Measurements from ENCODE around the gene VASN. TPM values are rescaled to one million over a fixed set of nuclear protein-coding genes. Genes with fewer than 3 reads are reported as not detected.

The VASN gene
- total RNA-seq, 1 donor from 2014 or later: 16.6 TPM

DNA sequence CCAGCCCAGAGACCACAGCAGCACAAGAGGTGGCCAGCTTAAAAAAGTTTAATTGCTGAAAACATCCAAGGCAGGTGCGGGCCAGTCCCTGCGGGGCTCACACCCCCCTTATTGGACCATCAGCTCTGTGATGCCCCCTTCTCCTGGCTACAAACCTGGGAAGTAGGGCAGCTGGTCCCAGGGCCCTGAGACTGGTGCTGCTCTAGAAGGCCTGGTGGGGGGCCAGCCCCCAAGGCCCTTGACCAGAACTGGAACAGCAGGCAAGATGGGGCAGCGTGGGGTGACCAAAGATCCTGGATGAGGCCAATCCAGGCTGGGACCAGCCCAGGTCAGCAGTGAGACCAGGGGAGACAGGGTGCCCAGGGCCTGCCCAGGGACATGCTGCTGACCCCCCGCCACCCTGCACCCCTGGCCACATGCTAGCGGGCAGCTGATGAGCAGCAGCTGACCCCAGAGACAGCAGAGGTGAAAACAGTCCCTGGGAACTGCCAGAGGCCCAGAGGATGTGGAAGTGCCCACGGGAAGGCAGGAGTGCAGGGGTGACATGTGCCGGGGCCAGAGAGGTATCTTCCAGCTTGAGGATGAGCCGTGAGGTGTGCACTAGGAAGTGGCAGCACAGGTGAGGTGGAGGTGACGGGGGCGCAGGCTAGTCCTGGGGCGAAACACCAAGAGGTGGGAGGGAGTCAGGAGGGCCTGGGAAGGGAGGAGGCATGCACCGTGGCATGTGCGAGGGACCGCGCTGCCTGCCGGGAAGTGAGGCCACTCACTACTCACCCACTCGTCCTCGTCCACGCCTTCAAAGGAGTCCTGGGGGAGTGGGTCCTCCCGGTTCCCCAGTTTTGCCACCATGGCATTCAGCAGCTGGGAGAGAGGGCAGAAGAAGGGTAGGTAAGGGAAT, 16.9 kb upstream of the VASN start:
- ATAC-seq: no peak

DNA sequence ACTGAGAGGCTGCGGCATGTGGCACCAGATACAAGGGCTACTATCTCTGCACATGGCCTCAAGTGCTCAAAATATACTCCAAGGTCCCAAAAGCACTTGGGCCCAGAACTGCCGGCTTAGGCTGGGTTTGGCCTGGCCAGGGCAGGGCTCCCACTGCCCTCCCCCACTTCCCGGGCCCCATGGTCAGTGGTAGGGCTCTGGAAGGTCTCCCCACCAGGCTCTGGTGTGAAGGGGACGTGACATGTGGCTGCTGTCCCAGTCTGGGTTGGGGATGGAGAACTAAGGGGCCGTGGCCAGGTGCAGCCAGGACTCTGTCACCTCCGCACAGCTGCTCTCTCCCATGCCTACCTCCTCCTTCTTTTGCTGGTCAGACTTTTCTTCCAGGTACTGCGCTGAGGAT, 14.8 kb upstream of the VASN start:
- ATAC-seq: no peak

DNA sequence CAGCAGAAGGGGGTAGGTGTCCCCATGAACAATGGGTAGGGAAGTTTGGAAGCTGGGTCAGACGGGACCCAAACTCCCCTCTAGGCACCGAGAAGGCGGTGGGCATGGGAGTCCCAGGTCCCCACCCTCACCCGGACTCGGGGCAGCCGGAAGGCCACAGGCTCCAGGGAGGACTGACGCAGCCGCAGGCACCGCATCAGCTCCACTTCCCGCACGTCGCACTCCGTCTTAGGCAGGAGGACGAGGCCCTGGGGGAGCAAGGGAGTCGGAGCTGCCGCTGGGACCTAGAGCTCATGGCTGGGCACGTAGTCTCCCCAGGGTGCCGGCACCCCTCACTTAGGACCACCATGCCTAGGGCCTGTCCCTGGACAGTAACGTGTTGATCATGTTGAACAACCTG, 13.4 kb upstream of the VASN start:
- ATAC-seq: no peak

DNA sequence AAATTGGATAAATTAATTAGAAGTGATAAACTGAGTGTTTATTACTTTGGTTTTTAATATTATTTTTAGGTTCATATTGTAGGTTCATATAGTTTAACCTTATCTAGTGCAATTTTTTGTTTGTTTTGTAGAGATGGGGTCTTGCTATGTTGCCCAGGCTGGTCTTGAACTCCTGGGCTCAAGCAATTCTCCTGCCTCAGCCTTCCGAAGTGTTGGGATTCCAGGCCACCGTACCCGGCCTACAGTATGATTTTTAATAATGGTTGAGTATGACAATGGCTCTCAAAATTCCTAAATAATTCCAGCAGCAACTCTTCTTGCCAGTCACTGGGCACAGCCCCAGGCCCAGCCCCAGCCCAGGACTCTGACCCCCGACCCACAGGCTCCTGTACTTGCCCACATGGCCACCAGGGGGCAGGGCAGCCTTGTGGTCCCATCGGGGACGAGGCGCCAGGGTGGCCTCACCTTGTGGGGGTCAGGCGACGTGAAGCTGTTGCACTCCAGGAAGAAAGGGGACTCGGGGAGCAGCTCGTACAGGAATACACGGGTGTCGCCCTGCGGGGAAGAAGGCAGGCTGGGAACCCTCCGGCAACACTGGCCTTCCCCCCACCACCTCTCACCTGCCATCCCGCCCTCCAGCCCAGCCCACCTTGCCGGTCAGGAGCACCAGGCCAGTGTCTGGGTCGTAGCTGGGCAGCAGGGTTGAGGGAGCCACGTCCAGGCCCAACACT, 12.7 kb upstream of the VASN start:
- ATAC-seq: peak; percentile 60

DNA sequence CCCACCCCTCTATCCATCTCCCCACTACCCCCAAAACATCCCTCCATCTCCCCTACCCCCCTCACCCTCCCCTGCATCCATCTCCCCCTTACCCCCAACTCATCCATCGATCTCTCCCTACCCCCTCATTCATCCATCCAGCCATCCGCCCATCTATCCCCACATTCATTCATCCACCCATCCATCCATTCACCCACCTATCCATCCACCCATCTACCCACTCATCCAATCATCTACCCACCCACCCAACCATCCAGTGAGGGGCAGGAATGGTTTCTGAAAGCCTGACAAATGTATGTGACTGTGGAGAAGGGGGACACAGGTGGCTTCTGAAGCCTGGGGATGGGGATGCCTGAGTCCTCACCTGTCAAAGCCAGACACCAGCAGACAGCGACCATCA, 11.7 kb upstream of the VASN start:
- ATAC-seq: no peak

DNA sequence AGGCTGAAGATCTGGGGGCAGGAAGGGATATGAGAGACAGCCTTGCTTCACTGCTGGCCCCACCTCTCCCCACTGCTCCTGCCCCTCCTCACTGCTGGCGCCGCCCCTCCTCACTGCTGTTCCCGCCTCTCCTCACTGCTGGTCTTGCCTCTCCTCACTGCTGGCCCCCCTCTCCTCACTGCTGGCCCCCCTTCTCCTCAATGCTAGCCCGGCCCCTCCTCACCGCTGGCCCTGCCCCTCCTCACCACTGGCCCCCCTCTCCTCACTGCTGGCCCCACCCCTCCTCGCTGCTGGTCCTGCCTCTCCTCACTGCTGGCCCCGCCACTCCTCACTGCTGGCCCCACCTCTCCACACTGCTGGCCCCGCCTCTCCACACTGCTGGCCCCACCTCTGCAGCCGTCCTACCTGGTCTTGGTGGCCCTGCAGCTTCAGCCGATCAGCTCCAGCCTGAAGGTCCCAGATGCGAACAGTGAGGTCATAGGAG, 11.1 kb upstream of the VASN start:
- peak; percentile 31 for ATAC-seq

DNA sequence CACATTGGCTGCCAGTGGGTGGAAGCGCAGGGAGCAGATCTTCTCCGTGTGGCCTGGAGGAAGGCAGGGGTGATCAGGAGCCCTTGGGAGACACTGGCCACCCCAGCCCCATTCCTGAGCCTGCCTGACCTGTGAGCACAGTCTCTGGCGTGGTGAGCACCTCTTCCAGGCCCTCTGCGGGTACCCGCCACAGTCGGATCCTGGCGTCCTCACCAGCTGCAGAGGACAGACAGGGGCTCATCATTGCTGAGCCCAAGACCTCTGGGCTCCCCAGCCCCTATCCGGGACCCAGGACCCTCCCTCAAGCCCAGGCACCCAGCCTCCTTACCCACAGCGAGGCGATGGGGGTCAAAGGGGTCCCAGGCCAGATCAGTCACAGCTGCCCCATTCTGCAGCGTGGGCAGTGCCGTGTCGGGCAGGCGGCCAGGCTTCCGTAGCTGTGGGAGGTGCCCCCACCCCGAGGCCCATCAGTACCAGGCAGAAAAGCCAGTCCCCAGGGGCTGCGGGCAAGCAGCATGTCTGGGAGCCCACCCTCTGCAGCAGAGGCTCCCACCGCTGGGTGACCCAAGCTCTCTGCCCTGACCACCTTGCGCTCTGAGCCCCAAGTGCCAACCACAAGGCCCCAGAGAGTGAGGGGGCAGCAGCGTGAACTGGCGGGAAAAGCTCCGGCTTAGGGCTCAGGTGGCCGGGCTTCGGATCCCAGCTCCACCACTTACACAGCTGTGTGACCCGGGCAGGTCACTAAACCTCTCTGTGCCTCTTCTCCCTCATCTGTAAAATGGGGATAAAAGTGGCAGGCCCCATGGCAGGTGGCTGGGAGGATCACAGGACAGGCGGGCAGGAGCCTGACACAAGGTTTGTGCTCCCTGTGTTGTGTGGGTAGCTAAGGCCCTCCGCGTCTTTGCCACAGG, 10.4 kb upstream of the VASN start:
- ATAC-seq: no peak

DNA sequence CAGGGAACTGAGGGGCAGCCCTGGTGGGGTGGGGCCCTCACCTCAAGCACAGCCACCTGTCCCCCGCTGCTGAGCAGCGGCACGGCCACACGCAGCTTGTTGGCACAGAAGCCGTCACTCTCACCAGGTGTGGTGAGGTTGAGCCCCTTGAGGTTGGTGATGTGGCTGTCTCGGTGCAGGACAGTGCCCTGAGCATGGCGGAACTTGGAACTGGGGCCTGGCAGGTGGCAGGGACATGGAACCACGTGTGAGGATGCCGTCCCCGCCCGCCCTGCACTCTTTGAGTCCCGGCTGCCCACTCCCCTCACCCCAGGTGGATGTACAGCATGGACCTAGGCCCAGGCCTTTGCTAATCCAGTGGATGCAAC, 9.7 kb upstream of the VASN start:
- no peak for ATAC-seq

DNA sequence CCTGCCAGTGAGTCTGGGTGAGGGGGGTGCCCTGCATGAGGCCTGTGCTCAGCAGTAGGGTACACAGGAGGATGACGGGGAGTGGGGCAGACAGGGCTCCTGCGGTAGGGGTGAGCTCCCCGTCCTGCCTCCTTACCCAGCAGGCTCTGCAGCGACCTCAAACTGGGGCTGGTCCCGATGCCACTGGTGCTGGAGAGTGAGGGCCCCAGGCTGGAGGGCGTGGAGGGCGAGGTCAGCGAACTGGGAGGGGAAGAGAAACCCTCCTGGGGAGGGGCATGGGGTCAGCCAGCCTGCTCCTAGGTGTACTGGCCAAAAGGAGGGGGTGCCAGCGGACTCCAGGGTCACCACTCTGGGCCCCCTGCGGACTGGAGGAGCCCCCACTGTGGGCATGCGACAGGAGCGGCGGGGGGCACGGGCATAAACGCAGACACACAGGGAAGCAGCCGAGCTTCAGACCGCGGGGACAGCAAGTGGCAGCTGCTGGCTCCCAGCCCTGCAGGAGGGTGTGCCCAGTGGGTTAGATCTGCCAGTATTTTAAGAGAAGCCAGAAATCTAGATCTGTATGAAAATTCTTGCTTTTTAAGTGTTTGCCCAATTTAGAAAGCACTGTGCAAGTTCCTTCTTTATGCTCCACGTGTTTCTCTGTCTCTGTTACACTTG, 9.0 kb upstream of the VASN start:
- ATAC-seq: no peak

DNA sequence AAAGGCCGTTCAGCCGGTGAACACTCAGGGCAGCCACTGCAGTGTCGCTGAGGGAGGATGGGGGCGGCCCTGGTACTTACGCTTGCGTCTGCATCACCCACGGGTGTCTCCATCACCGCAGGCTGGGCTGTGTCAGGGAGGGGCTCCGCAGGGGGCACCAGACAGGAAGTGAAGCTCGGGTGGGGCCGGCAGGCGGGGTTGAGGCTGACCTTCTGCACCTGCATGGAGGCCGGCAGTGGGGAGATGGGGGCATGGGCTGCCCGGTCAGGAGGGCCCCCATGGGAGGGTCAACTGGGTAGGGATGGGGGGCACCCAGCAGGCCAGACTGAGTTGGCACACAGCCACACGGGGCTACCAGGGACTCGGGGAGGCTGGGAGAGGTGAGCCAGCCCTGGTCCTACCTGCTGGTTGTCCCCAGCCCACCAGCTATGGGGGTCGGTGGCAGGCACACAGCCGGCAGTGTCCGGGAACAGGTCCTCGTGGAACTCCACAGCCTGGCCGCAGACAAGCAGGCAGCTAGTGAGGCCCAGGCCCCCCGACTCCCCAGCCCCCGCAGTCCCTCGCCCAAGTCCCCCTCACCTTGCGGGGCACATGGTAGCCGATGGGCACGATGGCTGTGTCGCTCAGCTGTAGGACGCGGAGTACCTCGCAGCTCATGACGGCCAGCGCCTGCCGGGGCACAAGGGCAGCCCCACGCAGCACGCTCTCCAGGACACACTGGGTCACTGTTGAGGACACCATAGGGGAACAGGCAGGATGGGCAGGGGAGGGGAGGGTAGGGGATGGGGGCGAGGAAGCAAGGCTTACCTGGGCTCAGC, 7.2 kb upstream of the VASN start:
- no peak for ATAC-seq

DNA sequence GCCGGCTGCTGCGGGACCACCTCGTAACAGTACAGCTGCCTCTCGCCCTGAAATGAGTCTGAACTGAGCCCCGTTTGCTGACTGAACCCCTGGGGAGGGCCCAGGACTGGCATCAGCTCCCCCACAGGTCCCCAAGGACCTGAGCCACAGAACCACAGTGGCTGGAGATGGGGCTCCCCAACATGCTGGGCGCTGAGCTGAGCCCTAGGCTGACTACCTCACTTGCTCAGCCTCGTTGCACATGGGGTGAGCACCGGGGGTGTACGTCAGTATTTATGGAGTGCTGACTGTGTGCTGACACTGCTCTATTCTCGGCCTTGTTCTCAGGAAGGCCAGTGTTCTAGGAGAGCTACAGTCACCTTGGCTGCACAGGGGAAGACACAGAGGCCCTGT, 6.6 kb upstream of the VASN start:
- no peak for ATAC-seq

DNA sequence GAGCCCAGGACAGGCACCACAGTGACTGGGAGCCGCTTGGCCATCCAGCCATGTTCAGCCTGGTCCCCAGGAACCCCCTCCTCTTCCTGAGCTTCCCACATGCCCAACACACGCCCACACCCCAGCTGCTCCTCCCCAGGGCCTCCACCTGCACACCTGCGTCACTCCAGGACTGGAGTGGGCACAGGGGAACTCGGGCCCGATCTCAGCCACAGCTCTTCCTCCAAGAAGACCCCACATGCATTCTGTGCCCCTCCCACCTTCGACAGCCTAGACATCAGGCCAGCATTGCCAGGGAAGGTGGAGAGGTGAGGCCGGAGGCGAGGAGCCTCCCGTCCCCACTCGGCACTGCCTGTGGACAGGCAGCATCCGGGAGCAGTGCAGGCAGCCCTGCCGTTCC, 6.0 kb upstream of the VASN start:
- ATAC-seq: no peak

DNA sequence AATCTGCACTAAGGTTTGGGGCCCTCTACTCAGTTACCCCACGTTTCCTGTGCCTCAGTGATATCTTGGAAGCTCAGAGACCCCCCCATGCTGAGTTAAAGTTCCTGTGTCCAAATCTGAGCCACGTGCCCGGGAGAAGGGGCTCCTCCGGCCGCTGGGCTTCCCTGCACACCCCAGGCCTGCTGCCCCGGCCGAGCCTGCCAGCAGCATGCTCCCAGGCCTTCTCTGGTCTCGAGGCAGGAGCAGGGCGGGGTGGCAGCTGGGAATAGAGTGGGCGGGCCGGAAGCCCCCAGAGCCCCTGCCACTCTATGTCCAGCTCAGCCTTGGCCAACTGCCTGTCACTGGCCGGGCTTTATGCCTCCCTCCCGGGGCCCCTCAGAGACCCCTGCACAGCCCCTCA, 5.6 kb upstream of the VASN start:
- ATAC-seq: no peak

DNA sequence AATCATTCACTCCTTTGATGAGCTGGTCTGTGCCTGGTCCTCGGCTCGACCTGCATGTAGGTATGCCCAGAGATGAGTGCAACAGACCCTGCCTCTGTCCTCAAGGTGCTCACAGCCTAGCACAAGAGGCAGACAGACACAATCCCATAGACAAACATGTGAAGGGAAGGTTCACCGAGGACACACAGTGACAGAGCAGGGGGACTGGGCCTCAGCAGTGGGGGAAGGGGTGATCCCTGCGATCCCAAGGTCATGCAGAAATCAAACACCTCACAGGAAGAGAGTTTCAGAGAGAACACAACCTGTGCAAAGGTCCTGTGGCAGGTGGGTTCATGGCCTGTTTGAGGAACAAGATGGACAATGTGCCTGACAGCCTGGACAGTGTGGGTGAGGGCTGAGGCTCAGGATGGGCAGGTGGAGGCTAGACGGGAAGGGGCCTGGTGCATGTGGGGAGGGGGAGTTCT, 4.2 kb upstream of the VASN start:
- ATAC-seq: no peak

DNA sequence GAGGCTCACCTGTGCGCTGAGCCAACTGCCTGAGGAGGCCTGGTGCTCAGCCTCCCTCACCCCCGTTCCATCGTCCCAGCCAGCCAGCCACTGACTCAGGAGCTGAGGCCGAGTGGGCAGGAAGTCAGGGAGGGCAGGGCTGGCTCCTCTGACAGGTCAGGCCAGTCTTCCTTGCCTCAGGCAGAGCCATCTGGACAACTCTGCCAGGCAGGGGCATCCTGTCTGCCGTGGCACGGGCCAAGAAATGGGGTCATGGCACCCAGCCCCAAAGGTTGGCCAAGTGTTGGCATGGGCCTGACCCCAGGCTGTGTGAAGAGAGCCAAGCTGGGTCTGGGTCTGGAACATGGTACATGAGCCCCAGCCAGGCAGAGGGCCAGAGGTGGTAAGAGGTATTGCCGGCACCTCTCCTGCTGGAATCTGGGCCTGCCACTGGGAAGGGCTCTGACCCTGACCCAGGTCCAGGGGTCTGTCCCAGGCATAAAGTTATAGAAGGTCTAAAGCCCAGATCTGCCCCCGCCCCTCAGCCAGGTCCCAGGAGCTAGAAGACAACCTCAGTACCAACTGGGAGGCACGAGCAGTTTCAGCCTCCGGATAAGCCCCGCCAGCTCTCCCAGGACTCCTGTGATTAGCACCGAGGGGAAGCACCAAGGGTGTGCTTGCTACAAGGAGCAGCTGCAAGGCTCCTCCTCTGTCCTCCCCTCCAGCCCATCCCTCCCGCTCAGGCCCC, 2.5 kb upstream of the VASN start:
- peak; percentile 69 for ATAC-seq

DNA sequence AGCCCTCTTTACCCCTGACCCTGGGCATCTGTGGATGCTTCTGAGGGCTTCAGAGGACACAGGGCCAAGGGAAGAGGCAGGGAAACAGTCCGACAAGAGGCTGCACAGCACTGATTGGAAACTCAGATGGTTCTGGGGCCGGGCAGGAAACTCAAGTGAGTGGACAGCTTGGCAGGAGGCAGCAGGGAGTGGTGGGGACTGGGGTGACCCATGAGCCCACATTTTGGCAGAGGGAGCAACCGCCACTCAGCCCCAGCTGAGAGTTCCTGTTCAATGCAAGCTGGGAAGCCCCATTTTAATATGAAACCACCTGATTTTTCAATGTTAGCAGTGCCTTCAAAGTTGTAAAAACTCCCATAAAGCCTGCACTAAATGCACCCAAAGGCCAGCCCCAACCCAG, 1.5 kb upstream of the VASN start:
- ATAC-seq: no peak

DNA sequence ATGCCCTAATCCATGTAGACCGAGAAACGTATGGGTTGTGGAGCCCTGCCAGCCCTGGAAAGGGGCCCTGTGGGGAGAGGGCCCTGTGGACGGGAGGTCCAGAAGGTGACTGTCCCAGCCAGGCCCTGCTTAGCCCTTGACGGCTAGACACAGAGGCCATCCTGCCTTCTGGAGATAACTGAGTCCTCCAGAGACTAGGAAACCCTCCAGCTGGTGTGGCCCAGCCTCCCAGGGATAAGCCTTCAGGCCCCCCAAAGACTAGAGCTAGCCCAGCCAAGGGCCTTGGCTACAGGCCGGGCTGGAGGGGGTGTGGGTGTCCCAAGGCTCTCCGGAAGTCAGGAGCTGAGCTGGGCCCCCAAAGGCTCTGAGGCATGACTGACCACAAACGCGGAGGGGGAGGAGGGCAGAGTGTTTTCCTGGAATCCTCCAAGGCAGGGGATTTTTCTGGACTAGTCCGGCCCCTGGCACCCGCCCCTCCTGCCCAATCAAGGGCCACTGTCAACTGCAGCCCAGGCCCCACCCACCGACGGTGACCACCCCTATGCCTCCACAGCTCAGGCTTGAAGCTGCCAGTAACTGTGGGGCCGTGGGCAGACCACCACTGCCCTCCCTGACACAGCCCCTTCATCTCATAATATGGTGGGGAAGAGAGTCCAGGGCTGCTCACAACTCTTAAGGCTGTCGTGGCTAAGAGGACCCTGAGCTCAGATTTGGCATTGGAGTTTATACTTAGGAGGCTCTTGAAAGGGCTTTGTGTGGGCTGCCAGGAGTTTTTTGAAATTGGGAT, 885 bp upstream of the VASN start:
- ATAC-seq: no peak

DNA sequence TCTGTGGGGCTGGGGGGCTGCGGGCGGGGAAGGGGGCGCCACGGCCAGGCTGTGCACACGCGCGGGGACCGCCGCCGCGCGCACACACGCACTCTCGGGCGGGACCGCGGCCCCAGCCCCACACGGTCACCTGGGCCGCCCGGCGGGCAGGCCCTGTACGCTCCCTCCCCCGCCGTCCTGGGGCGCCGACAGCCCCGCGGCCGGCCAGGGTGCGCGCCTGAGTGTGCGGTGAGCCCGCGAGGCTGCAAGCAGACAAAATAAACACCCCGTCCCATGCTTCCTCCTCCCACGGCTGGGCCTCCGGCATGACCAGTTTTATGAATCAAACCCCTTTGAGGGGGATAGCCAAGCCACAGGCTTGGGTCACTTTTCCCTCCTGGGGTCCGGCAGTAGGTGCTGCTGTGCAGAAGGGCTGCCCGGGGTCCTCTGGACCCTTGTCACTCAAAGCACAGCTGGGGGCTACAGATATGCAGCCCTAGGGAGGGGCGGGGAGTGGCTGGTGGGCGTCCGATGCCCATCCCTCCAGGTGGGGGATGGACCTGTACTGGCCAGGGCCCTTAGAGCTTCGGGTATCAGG, 441 bp downstream of the VASN start:
- ATAC-seq: no peak

DNA sequence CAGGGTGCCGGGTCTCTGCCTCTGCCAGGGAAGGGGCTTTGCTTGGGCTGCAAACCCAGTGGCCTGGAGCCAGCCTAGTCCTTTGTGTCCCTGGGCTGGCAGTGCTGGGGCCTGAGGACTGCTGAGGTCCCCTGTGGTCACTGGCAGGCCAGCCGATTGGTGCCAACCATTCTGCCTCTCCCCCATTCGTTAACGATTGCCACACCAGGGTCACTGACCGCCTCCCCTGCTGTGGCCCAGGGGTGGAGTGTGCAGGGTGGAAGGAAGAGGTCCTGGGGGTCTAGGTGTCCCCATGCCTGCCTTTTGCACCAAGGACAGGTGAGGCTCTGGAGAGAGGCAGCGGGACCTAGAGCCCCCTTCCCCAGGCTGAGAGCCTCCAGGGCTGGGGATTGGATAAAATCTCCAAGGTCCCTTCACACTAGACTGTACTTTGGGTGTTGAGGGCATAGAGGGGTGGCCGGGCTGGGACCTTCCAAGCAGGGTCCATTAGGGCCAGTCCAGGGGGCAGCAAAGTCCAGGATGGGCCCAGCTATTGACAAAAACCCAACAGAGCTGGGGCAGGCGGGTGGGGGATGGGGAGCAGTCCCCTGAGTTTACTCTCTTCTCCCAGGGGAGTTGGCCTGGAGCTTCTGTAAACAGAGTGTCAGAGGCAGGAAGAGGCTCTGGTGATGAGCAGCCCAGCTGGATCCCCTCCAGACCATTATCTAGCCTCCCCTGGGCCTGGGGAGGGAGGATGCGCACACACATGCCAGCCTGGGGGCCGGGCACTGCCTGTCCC, 1.1 kb downstream of the VASN start:
- ATAC-seq: no peak
